Neuronal stem cell (in vitro differentiated cells): ENCODE results near the gene SPATA16.
"Not testable (repeated sequence)": the region's sequence is repeated elsewhere in the genome, so short reads cannot be mapped to it uniquely, and the experiment has no call there.

Experiments used
- DNase-seq: peaks from one replicate; pipeline ENCODE4 v3.0.0-alpha.2; 2013; ENCODE audit warnings: low spot score
- H2AFZ ChIP-seq: one replicate; pipeline ENCODE4 v1.6.1; 2013; ENCODE audit warnings: mild to moderate bottlenecking, low read length, inconsistent platforms
- H2AK5ac ChIP-seq: 2 replicates; pipeline ENCODE4 v1.6.1; 2013; ENCODE audit warnings: low read depth, mild to moderate bottlenecking, inconsistent platforms, low read length, moderate library complexity, mixed read lengths
- H2BK120ac ChIP-seq: 2 replicates; pipeline ENCODE4 v1.6.1; 2013; ENCODE audit warnings: low read depth, mild to moderate bottlenecking, inconsistent platforms, low read length, moderate library complexity, mixed read lengths
- H2BK12ac ChIP-seq: one replicate; pipeline ENCODE4 v1.6.1; 2013; ENCODE audit warnings: low read length, inconsistent platforms
- H2BK15ac ChIP-seq: 2 replicates; pipeline ENCODE4 v1.6.1; 2013; ENCODE audit warnings: mild to moderate bottlenecking, low read length, inconsistent platforms, mixed read lengths
- H2BK5ac ChIP-seq: one replicate; pipeline ENCODE4 v1.6.1; 2013; ENCODE audit warnings: inconsistent platforms, mild to moderate bottlenecking, low read length, moderate library complexity
- H3K14ac ChIP-seq: one replicate; pipeline ENCODE4 v1.6.1; 2013; ENCODE audit warnings: low read length, inconsistent platforms
- H3K18ac ChIP-seq: 2 replicates; pipeline ENCODE4 v1.6.1; 2013; ENCODE audit warnings: low read length, inconsistent platforms
- H3K23ac ChIP-seq: 2 replicates; pipeline ENCODE4 v1.6.1; 2013; ENCODE audit warnings: low read depth, mild to moderate bottlenecking, mixed read lengths, low read length, inconsistent platforms; ENCODE audit not compliant: poor library complexity
- H3K27ac ChIP-seq: replicated peaks from 3 replicates; pipeline ENCODE4 v1.5.1; 2013; ENCODE audit warnings: low read length, inconsistent platforms
- H3K27me3 ChIP-seq, 3 experiments: 2 replicates each; pipeline ENCODE4 v1.6.1; 2013; ENCODE audit warnings: low read length in 3 of 3, mild to moderate bottlenecking in 2 of 3, inconsistent platforms in 1 of 3, low read depth in 1 of 3, mixed read lengths in 1 of 3, moderate library complexity in 1 of 3; ENCODE audit not compliant: control insufficient read depth in 3 of 3, insufficient read depth in 3 of 3
- H3K36me3 ChIP-seq, 2 donors: replicated peaks in 1 of 2; 2 replicates each; pipeline ENCODE4 v1.6.1; 2013; ENCODE audit warnings: low read length in 2 of 2; ENCODE audit not compliant: control insufficient read depth in 2 of 2, insufficient read depth in 2 of 2
- H3K4ac ChIP-seq: 2 replicates; pipeline ENCODE4 v1.6.1; 2013; ENCODE audit warnings: inconsistent platforms, mild to moderate bottlenecking, low read length, moderate library complexity
- H3K4me1 ChIP-seq, 2 donors: 1 replicate in 1 of 2; 2 replicates in 1 of 2; pipeline ENCODE4 v1.6.1; 2013; ENCODE audit warnings: low read length in 2 of 2, low read depth in 1 of 2; ENCODE audit not compliant: control insufficient read depth in 2 of 2, insufficient read depth in 1 of 2
- H3K4me2 ChIP-seq: one replicate; pipeline ENCODE4 v1.6.1; 2013; ENCODE audit warnings: mild to moderate bottlenecking, low read length, inconsistent platforms; ENCODE audit not compliant: insufficient read depth, poor library complexity, severe bottlenecking
- H3K4me3 ChIP-seq, 2 donors: 2 replicates each; pipeline ENCODE4 v1.5.1; 2013; ENCODE audit warnings: low read length in 2 of 2, mild to moderate bottlenecking in 2 of 2, inconsistent platforms in 1 of 2, moderate library complexity in 1 of 2
- H3K79me1 ChIP-seq: one replicate; pipeline ENCODE4 v1.6.1; 2013; ENCODE audit warnings: low read depth, mild to moderate bottlenecking, inconsistent platforms, low read length, moderate library complexity
- H3K9ac ChIP-seq: one replicate; pipeline ENCODE4 v1.6.1; 2013; ENCODE audit warnings: mild to moderate bottlenecking, low read depth, low read length, inconsistent platforms; ENCODE audit not compliant: poor library complexity
- H3K9me3 ChIP-seq, 2 donors: replicated peaks in 1 of 2; 2 replicates each; pipeline versions ENCODE3 to v1.6.1; 2013; ENCODE audit warnings: low read length in 2 of 2, mild to moderate bottlenecking in 2 of 2, inconsistent platforms in 1 of 2, low read depth in 1 of 2, mixed read lengths in 1 of 2, moderate library complexity in 1 of 2; ENCODE audit not compliant: control insufficient read depth in 2 of 2, insufficient read depth in 1 of 2
- H4K8ac ChIP-seq: one replicate; pipeline ENCODE4 v1.6.1; 2013; ENCODE audit warnings: low read depth, mild to moderate bottlenecking, inconsistent platforms, low read length, moderate library complexity
- H4K91ac ChIP-seq: one replicate; pipeline ENCODE4 v1.6.1; 2013; ENCODE audit warnings: low read length, low read depth, mild to moderate bottlenecking, inconsistent platforms; ENCODE audit not compliant: poor library complexity
- WGBS, 2 donors: extraction: QIAGEN DNeasy Blood & Tissue Kit; methylation state at CpG; one replicate each; pipeline ENCODE4 v1.1.7; 2013; ENCODE audit warnings: missing lambda C conversion rate in 2 of 2, mixed read lengths in 1 of 2; ENCODE audit not compliant: insufficient read length in 2 of 2, insufficient replicate concordance in 1 of 2; ENCODE audit errors: extremely low coverage in 2 of 2; 5-methylcytosine and 5-hydroxymethylcytosine counted together

The SPATA16 gene

GRCh38 chr3:172879381-172879780 is 261.7 kb downstream of the SPATA16 start:
- not testable (repeated sequence) for H2BK12ac ChIP-seq, H2BK120ac ChIP-seq, H2AFZ ChIP-seq, H3K36me3 ChIP-seq, H3K27me3 ChIP-seq, H3K79me1 ChIP-seq, H3K23ac ChIP-seq, H2BK5ac ChIP-seq, H3K14ac ChIP-seq, H3K27ac ChIP-seq, H3K9ac ChIP-seq, H2BK15ac ChIP-seq, H3K18ac ChIP-seq, H3K4me2 ChIP-seq, H3K4me1 ChIP-seq, DNase-seq, H4K91ac ChIP-seq, H3K4ac ChIP-seq, H4K8ac ChIP-seq, H3K4me3 ChIP-seq, H2AK5ac ChIP-seq
- peaks cover 1 to 16% of the 10 kb centered on the region in 2 donors for H3K9me3 ChIP-seq
- WGBS, 2 donors: no CpG with 5 or more reads among the region's 2 CpGs

DNA sequence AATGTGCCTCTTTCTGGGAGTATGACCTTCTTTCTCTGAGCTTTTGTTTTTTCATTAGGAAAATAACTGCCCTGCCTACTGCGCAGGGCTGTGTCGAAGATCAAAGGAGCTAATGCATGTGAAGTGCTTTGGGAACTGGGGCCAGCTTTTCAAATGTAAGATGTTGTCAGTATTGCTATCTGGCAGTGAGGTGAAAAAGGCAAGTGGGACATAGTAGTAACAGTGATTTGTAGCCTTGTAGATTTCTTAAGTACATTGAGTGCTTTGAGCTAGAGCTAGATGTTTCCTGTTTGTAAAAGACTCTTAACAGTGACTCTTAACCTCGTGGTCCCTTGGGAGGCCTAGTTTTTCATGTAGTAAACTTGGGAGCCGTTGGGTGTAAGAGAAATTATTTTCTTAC is 264.0 kb downstream of the SPATA16 start:
- Histone ChIP-seq H3K36me3 (no peaks in the 10 kb centered on the region), H2BK12ac (no peak overlapping the region), H2BK5ac (no peak overlapping the region), H2AFZ (peak overlapping the region; percentile 62), H3K4me1 (peaks cover 0 to 5% of the 10 kb centered on the region in 2 donors), H4K91ac (no peak overlapping the region), H4K8ac (no peak overlapping the region), H3K23ac (no peak overlapping the region), H3K4me2 (no peak overlapping the region), H3K27me3 (no peaks in the 10 kb centered on the region), H3K4me3 (no peak overlapping the region), H3K18ac (no peak overlapping the region), H3K14ac (no peak overlapping the region), H2AK5ac (no peak overlapping the region), H3K4ac (no peak overlapping the region), H3K79me1 (no peaks in the 10 kb centered on the region), H2BK120ac (no peak overlapping the region), H3K9ac (no peak overlapping the region), H3K9me3 (peaks cover 0 to 16% of the 10 kb centered on the region in 2 donors), H2BK15ac (no peak overlapping the region), H3K27ac (no peak overlapping the region)
- WGBS, 2 donors: no CpG with 5 or more reads among the region's 4 CpGs
- no peak for DNase-seq

DNA sequence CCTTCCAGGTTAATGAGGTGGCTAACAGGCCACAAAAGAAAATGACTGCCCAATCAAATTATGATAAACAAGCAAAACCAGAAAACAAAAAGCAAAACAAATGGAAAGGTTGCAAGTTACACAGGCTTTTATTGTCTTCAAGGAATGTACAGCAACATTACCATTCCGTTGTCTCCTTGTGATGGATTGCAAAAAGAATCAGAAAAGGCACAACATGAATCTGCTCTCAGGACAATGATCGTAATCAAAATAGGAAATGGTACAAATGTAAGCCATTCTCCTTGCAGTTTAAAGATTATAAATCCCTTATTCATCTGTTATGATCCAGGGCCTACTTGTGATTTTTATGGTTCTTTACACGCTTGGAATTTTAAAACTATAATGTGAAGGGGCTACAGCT is 264.7 kb downstream of the SPATA16 start:
- no CpG with 5 or more reads among the region's 3 CpGs for WGBS, 2 donors
- Histone ChIP-seq H2BK15ac (no peak overlapping the region), H3K23ac (no peak overlapping the region), H3K27ac (no peak overlapping the region), H3K4me1 (peaks cover 0 to 5% of the 10 kb centered on the region in 2 donors), H3K4me2 (no peak overlapping the region), H3K9me3 (peaks cover 0 to 16% of the 10 kb centered on the region in 2 donors), H3K36me3 (no peaks in the 10 kb centered on the region), H3K4me3 (no peak overlapping the region), H3K9ac (no peak overlapping the region), H3K18ac (no peak overlapping the region), H3K27me3 (no peaks in the 10 kb centered on the region), H2AFZ (peak overlapping the region; percentile 62), H3K4ac (no peak overlapping the region), H4K8ac (no peak overlapping the region), H3K14ac (no peak overlapping the region), H3K79me1 (no peaks in the 10 kb centered on the region), H2BK5ac (no peak overlapping the region), H2AK5ac (no peak overlapping the region), H4K91ac (no peak overlapping the region), H2BK12ac (no peak overlapping the region), H2BK120ac (no peak overlapping the region)
- no peak for DNase-seq

DNA sequence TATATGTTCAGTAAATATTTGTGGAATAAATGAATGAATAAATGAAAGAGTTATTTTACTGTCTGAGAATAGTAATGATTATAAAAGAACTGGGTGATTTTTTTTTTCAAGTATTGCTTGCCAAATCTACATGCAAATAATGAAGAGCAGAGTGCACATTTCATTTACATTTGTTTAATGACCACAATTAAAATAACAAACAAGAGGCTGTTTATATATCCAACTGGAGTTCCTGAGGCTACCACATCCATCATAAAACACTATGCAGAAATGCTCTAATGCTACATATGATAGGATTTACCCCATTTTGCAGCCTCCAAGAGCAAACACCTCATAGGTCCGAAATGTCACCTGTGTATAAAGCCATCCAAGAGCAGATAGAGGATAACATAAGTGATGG is 266.0 kb downstream of the SPATA16 start:
- H3K4ac ChIP-seq: no peak overlapping the region
- H2BK15ac ChIP-seq: no peak overlapping the region
- H3K9ac ChIP-seq: no peak overlapping the region
- H3K27me3 ChIP-seq: no peaks in the 10 kb centered on the region
- H4K8ac ChIP-seq: no peak overlapping the region
- H2AK5ac ChIP-seq: no peak overlapping the region
- H2AFZ ChIP-seq: no peak overlapping the region
- no peak overlapping the region for H2BK12ac ChIP-seq
- no peak overlapping the region for H3K27ac ChIP-seq
- no peaks in the 10 kb centered on the region for H3K79me1 ChIP-seq
- peaks cover 0 to 5% of the 10 kb centered on the region in 2 donors for H3K4me1 ChIP-seq
- no peaks in the 10 kb centered on the region for H3K36me3 ChIP-seq
- H3K4me3 ChIP-seq: no peak overlapping the region
- no peak overlapping the region for H3K18ac ChIP-seq
- no peak overlapping the region for H3K23ac ChIP-seq
- no peak overlapping the region for H3K4me2 ChIP-seq
- no CpG with 5 or more reads among the region's 1 CpG for WGBS, 2 donors
- no peak overlapping the region for H2BK120ac ChIP-seq
- H3K9me3 ChIP-seq: peaks cover 0 to 10% of the 10 kb centered on the region in 2 donors
- no peak overlapping the region for H4K91ac ChIP-seq
- H2BK5ac ChIP-seq: no peak overlapping the region
- H3K14ac ChIP-seq: no peak overlapping the region
- no peak for DNase-seq
